IPS-18a (cell line): ENCODE results near the gene LIF.
A peak's percentile ranks its signal among the peaks of the same experiment; 100 is the strongest.
"Not testable (repeated sequence)": the region's sequence is repeated elsewhere in the genome, so short reads cannot be mapped to it uniquely, and the experiment has no call there.

ENCODE experiments used
- H3K27ac ChIP-seq: one replicate; pipeline ENCODE4 v1.5.1; 2013; ENCODE audit warnings: low read length
- H3K27me3 ChIP-seq: one replicate; pipeline ENCODE4 v1.6.1; 2013; ENCODE audit warnings: mild to moderate bottlenecking, low read length; ENCODE audit not compliant: control insufficient read depth, insufficient read depth
- H3K36me3 ChIP-seq: one replicate; pipeline ENCODE4 v1.6.1; 2013; ENCODE audit warnings: low read depth, low read length; ENCODE audit not compliant: control insufficient read depth
- H3K4me1 ChIP-seq: one replicate; pipeline ENCODE4 v1.6.1; 2013; ENCODE audit warnings: low read depth, low read length; ENCODE audit not compliant: control insufficient read depth
- H3K4me3 ChIP-seq: one replicate; pipeline ENCODE4 v1.5.1; 2013; ENCODE audit warnings: low read length
- H3K9ac ChIP-seq: one replicate; pipeline ENCODE4 v1.6.1; 2013; ENCODE audit warnings: mild to moderate bottlenecking, low read length, moderate library complexity
- H3K9me3 ChIP-seq: one replicate; pipeline ENCODE4 v1.6.1; 2013; ENCODE audit warnings: low read depth, low read length; ENCODE audit not compliant: control insufficient read depth

LIF gene

GRCh38 chr22:30205281-30206115 lies 41.1 kb downstream of the LIF start:
- no peaks in the 10 kb centered on the region for H3K9me3 ChIP-seq
- no peak overlapping the region for H3K9ac ChIP-seq
- no peaks in the 10 kb centered on the region for H3K27me3 ChIP-seq
- no peaks in the 10 kb centered on the region for H3K4me1 ChIP-seq
- no peak overlapping the region for H3K4me3 ChIP-seq
- no peaks in the 10 kb centered on the region for H3K36me3 ChIP-seq
- no peak overlapping the region for H3K27ac ChIP-seq

GRCh38 chr22:30204742-30205111 lies 41.8 kb downstream of the LIF start:
- H3K4me3 ChIP-seq = no peak overlapping the region
- no peaks in the 10 kb centered on the region for H3K27me3 ChIP-seq
- H3K9me3 ChIP-seq = no peaks in the 10 kb centered on the region
- H3K4me1 ChIP-seq = no peaks in the 10 kb centered on the region
- no peaks in the 10 kb centered on the region for H3K36me3 ChIP-seq
- H3K27ac ChIP-seq = no peak overlapping the region
- no peak overlapping the region for H3K9ac ChIP-seq

GRCh38 chr22:30204015-30204741 lies 42.4 kb downstream of the LIF start:
- Histone ChIP-seq H3K27ac (no peak overlapping the region), H3K27me3 (no peaks in the 10 kb centered on the region), H3K9ac (no peak overlapping the region), H3K36me3 (no peaks in the 10 kb centered on the region), H3K4me1 (no peaks in the 10 kb centered on the region), H3K9me3 (no peaks in the 10 kb centered on the region), H3K4me3 (no peak overlapping the region)

- H3K4me1 ChIP-seq = no peaks in the 10 kb centered on the region
- no peaks in the 10 kb centered on the region for H3K27me3 ChIP-seq
- H3K27ac ChIP-seq = no peak overlapping the region
- H3K4me3 ChIP-seq = no peak overlapping the region
- no peak overlapping the region for H3K9ac ChIP-seq
- H3K36me3 ChIP-seq = no peaks in the 10 kb centered on the region
- H3K9me3 ChIP-seq = no peaks in the 10 kb centered on the region
These were observed 44.0 kb downstream of the LIF start for GRCh38 chr22:30202531-30203006.

GRCh38 chr22:30201945-30202344 lies 44.6 kb downstream of the LIF start:
- Histone ChIP-seq H3K4me3 (no peak overlapping the region), H3K9me3 (no peaks in the 10 kb centered on the region), H3K27me3 (no peaks in the 10 kb centered on the region), H3K36me3 (no peaks in the 10 kb centered on the region), H3K4me1 (peaks cover 5% of the 10 kb centered on the region), H3K27ac (no peak overlapping the region), H3K9ac (no peak overlapping the region)

- not testable (repeated sequence) for H3K27me3 ChIP-seq, H3K4me3 ChIP-seq, H3K27ac ChIP-seq, H3K9me3 ChIP-seq, H3K36me3 ChIP-seq, H3K9ac ChIP-seq
- H3K4me1 ChIP-seq = peaks cover 15% of the 10 kb centered on the region
These were observed 45.7 kb downstream of the LIF start for GRCh38 chr22:30200905-30201304.

GRCh38 chr22:30198921-30199320 lies 47.6 kb downstream of the LIF start:
- Histone ChIP-seq H3K4me1 (peaks cover 21% of the 10 kb centered on the region), H3K27me3 (no peaks in the 10 kb centered on the region), H3K9me3 (no peaks in the 10 kb centered on the region), H3K27ac (no peak overlapping the region), H3K36me3 (no peaks in the 10 kb centered on the region), H3K4me3 (no peak overlapping the region), H3K9ac (no peak overlapping the region)

GRCh38 chr22:30198152-30198825 lies 48.3 kb downstream of the LIF start:
- H3K36me3 ChIP-seq = no peaks in the 10 kb centered on the region
- H3K4me1 ChIP-seq = peaks cover 21% of the 10 kb centered on the region
- no peak overlapping the region for H3K27ac ChIP-seq
- H3K27me3 ChIP-seq = no peaks in the 10 kb centered on the region
- H3K4me3 ChIP-seq = no peak overlapping the region
- no peak overlapping the region for H3K9ac ChIP-seq
- H3K9me3 ChIP-seq = no peaks in the 10 kb centered on the region

- H3K9ac ChIP-seq = no peak overlapping the region
These were observed 49.2 kb downstream of the LIF start for GRCh38 chr22:30197389-30197788.

GRCh38 chr22:30196880-30197336 lies 49.7 kb downstream of the LIF start:
- H3K36me3 ChIP-seq = no peaks in the 10 kb centered on the region
- H3K27ac ChIP-seq = no peak overlapping the region
- peaks cover 21% of the 10 kb centered on the region for H3K4me1 ChIP-seq
- no peaks in the 10 kb centered on the region for H3K9me3 ChIP-seq
- H3K9ac ChIP-seq = peak overlapping the region; percentile 30
- no peaks in the 10 kb centered on the region for H3K27me3 ChIP-seq
- peak overlapping the region; percentile 28 for H3K4me3 ChIP-seq

More at GRCh38 chr22:30197389-30197788, 49.2 kb downstream of the LIF start:
- H3K4me1 ChIP-seq = peaks cover 21% of the 10 kb centered on the region
- H3K27ac ChIP-seq = no peak overlapping the region
- no peaks in the 10 kb centered on the region for H3K9me3 ChIP-seq
- no peaks in the 10 kb centered on the region for H3K27me3 ChIP-seq
- H3K36me3 ChIP-seq = no peaks in the 10 kb centered on the region
- H3K4me3 ChIP-seq = no peak overlapping the region

- peak overlapping the region; percentile 11 for H3K27ac ChIP-seq
- H3K4me3 ChIP-seq = peak overlapping the region; percentile 28
- H3K27me3 ChIP-seq = no peaks in the 10 kb centered on the region
- no peaks in the 10 kb centered on the region for H3K36me3 ChIP-seq
- peaks cover 21% of the 10 kb centered on the region for H3K4me1 ChIP-seq
- no peaks in the 10 kb centered on the region for H3K9me3 ChIP-seq
- peak overlapping the region; percentile 30 for H3K9ac ChIP-seq
These were observed 50.2 kb downstream of the LIF start for GRCh38 chr22:30196141-30196879.
